Loucy (cell line): Measurements from ENCODE around the gene SLC5A11.

Experiments used
- CTCF ChIP-seq: fragments of 200-600 bp; sonication (generic); conservative IDR thresholded peaks from 2 replicates; pipeline ENCODE4 v1.5.1; 2014; ENCODE audit warnings: mild to moderate bottlenecking, antibody characterized with exemption, low read length
- EZH2phosphoT487 ChIP-seq: fragments of 200-600 bp; IDR thresholded peaks from 2 replicates; pipeline ENCODE4 v1.6.1; 2018; ENCODE audit warnings: antibody characterized with exemption, mild to moderate bottlenecking, moderate library complexity, borderline replicate concordance

- no peak for TF ChIP-seq EZH2phosphoT487
- TF ChIP-seq CTCF: no peak
Measured at GRCh38 chr16:24826817-24827566, 18.8 kb upstream of the SLC5A11 start.
